Esophagus squamous epithelium (tissue), 4 donors: Measurements from ENCODE around the gene PRPF40A.

Experiments
- POLR2A ChIP-seq, 4 donors: fragments of 450-650 bp; IDR thresholded peaks; one replicate each; pipeline ENCODE4 v1.6.1; 2017; ENCODE audit warnings: antibody characterized with exemption in 4 of 4, mild to moderate bottlenecking in 4 of 4, moderate library complexity in 3 of 4
- TF ChIP-seq, protein P1 (sequence below), 6 experiments: fragments of 450-650 bp in 4 of 6; fragments of 200-600 bp in 2 of 6; sonication (generic) in 2 of 6; IDR thresholded peaks; one replicate each; pipeline ENCODE4 v1.5.1; 2016 to 2019; ENCODE audit warnings: antibody characterized with exemption in 6 of 6, mild to moderate bottlenecking in 4 of 6, moderate library complexity in 4 of 6

DNA sequence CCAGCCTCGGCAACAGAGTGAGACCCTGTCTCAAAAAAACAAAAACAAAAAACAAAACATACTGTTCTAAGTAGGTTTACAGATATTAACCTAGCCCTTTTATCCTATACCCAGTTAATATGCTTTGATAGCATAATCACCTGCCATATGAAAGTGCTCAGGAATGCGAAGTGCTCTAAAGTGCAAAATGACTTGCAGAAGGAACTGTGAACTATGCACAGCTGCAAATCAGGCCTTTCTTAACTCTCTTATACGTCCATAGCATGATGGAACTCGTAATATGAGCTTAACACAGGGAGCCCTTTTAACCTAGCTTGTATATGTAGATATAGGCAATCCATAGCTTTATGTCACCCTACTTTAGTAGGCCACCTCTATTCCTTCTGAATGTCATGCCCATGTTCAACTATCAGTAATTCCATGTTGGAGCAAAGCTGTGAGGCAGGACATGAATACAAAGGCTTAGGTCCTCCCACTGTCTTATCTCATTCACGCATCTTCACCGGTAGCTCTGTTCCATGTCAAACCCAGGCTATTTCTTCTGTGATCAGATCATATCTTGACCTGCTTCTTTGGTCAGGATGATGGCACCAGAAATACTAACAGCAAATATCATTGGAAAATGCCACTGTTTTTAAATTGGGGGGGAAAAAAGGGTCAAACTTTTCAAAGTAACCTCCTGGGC lies 72.9 kb downstream of the PRPF40A start:
- TF ChIP-seq, protein P1, sequence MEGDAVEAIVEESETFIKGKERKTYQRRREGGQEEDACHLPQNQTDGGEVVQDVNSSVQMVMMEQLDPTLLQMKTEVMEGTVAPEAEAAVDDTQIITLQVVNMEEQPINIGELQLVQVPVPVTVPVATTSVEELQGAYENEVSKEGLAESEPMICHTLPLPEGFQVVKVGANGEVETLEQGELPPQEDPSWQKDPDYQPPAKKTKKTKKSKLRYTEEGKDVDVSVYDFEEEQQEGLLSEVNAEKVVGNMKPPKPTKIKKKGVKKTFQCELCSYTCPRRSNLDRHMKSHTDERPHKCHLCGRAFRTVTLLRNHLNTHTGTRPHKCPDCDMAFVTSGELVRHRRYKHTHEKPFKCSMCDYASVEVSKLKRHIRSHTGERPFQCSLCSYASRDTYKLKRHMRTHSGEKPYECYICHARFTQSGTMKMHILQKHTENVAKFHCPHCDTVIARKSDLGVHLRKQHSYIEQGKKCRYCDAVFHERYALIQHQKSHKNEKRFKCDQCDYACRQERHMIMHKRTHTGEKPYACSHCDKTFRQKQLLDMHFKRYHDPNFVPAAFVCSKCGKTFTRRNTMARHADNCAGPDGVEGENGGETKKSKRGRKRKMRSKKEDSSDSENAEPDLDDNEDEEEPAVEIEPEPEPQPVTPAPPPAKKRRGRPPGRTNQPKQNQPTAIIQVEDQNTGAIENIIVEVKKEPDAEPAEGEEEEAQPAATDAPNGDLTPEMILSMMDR (IDR thresholded peaks at IDR 0.05), result no peak
- no peak for TF ChIP-seq POLR2A (IDR thresholded peaks at IDR 0.05)
